GM18873 (cell line): ENCODE measurements around the gene ARFGEF3.
"Not testable (repeated sequence)": the region's sequence is repeated elsewhere in the genome, so short reads cannot be mapped to it uniquely, and the experiment has no call there.

Experiments used
- ATAC-seq: cut with Tn5 transposase; IDR thresholded peaks from one replicate; pipeline ENCODE4 v1.9.1; 2021; ENCODE audit warnings: mild to moderate bottlenecking, moderate library complexity, moderate number of reproducible peaks; ENCODE audit not compliant: unreplicated experiment, low FRiP score

The ARFGEF3 gene

DNA sequence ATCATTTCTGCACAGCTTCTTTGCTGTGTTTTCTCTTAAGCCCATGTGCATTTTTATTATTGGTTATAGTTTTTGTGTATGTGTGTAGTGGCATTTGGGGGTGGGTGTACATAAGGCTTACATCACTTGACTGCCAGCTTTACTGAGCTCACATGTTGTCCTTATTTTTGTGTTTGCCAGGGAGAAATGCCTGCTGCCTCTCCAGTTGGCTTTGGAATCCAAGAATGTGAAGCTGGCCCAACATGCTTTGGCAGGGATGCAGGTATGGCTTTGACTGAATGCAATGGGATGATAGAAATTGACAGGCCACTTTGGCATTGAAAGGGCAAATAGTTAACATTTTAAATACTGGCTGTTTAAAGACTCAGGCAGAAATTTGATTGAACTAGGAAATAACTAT lies 45.1 kb downstream of the ARFGEF3 start:
- no peak for ATAC-seq

DNA sequence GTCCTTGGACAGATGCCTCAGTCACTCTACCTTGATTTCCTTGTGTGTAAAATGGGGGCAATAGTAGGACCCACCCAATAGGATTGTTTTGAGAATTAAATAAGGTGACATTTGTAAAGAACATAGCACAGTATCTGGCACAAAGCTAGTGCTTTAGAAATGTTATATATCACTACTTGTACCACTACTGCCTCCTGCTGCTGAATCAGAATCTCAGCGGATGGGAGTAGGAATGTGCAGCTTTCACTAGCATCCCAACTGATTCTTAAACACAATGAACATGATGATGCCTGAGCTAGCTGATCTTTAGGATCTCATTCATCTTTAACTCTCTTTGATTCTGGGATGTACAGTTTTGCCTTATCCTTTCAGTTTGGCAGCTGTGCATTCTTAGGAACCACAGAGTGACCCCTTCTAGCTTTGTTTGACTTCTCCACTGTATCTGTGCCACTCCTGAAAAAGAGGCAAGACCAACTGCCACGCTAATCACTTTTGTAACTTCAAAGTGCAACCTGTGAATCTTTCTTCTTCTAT lies 49.4 kb downstream of the ARFGEF3 start:
- ATAC-seq = no peak

DNA sequence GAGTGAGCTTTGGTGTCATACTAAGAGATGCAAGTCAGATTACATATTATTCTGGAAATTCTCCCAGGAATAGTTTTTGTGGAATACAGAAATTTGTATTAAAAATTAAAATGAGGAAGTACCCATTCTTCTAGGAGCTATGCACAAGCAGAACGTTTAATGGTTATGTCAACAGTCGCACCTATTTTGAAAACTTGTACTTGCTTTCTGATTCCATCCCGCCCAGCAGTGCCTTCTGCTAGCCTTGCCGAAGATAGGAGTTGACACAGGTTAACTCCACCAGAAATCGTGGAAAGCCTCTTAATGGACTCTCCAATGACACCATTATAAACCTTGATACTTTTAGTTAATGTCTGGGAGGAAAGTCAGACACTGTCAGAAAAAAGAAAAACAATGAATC lies 49.9 kb downstream of the ARFGEF3 start:
- no peak for ATAC-seq

DNA sequence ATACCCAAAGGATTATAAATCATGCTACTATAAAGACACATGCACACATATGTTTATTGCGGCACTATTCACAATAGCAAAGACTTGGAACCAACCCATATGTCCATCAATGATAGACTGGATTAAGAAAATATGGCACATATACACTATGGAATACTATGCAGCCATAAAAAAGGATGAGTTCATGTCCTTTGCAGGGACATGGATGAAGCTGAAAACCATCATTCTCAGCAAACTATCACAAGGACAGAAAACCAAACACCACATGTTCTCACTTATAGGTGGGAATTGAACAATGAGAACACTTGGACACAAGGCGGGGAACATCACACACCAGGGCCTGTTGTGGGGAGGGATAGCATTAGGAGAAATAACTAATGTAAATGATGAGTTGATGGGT lies 50.8 kb downstream of the ARFGEF3 start:
- not testable (repeated sequence) for ATAC-seq

DNA sequence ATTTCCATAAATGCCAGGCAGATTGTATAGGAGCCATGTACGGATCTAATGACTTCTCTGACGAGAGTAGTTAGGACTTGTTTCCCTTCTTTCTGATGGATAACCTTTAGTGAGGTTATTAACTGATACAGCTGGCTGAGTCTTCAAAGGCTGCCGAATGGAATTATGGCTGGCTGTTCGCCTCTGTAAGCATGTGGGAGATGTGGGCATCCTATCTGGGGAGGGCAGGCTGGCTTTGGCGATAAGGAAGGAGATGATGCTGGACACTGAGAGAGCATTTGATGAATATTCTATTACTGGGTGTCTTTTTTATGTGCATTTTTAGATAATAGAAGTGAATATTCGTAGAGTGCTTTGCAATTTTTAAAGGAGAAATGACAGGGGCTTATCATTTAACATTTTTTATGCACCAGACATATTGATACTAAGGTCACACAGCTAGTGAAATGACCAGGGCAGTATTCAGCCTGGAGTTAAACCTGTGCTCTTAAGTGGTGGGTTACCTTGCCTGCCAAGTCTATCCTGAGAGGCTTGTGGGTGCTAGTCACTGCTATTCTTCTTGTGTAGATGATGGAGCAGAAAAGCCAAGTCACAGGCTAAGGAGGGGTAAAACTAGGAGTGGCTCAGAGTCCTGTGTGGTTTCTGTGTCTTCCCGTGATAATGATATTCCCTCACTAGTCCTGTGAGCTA lies 53.5 kb downstream of the ARFGEF3 start:
- no peak for ATAC-seq

DNA sequence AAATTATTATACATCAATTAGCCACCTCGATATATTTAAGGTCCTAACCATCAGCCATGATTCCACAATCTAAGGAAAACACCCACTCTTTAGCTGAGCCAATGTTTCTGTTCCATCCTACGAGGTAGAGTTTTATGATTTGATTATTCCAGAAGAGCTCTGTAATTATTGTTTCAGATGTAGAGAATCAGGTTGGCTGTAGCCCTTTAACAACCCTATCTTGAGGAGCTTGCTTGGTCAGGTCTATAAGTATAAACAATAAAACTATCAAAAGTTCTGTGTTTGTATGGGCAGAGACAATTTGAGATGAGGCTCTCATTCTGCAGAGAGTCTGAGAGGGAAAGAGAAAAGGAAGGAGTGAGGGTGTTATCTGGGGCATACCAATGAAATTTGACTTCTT lies 56.7 kb downstream of the ARFGEF3 start, which contains the start of gene PBOV1:
Gene PBOV1, minus strand, starts transcription at position 43 of the 400 bp plus-strand sequence. CDS start 96 bp downstream, outside the sequence.
- ATAC-seq = no peak

DNA sequence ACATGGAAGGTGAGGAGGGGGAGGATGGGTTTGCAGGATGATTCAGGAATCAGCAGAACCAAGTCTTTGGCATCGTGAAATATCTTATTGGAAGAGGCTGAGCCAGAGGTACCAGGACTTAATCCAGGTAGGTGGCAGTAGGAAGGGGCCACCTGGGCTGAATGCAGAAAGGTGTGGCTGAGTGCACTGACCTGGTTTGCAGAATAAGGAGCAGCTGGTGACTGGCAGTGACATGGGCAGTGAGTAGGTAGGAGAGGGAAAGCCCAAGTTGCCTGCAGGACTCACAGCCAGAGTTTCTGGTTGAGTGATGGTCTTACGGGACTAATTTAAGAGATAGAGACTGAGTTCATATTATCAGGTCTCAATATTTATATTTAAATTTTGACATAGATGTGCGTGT lies 57.7 kb downstream of the ARFGEF3 start:
- no peak for ATAC-seq

DNA sequence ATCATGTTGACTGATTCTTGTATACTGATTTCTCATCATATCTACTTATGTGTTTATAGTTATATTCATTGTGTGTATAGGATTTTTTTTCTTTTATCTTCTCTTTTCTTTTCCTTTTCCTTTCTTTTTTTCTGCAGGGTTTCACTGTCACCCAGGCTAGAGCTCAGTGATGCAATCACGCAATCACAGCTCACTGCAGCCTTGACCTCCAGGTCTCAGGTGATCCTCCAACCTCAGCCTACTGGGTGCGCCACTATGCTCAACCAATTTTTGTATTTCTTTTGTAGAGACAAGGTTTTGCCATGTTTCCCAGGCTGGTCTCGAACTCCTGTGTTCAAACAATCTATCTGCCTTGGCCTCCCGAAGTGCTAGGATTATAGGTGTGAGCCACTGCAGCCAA lies 58.2 kb downstream of the ARFGEF3 start:
- no peak for ATAC-seq

DNA sequence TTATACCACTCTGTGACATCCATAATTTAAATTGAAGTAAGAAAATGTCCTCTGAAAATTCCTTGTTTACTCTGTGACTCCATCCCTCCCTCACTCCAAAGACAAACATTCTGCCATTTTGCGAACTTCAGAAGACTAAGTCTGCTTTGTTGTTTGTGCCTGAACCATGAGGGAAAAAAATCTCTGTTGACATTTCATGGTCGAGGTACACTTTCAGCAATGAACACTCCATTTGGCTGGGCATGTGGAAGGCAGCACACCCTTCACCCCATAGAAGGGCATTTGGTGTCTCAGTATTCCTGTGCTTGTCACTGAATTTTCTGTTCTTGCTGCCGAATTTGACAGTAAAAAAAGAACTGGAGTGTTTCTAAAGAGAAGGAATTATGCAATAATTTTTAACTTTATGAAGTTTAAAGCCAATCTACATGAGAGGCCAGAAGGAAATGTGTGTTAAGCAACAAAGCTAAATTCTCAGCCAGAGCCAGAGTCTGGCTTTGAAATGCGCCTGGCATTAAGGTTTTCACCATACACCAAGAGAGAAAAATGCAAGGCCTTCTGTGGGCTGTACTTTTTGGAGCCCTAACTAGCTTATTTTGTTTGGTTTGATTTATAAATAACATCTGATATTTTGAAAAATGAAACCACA lies 61.3 kb downstream of the ARFGEF3 start:
- ATAC-seq = no peak

DNA sequence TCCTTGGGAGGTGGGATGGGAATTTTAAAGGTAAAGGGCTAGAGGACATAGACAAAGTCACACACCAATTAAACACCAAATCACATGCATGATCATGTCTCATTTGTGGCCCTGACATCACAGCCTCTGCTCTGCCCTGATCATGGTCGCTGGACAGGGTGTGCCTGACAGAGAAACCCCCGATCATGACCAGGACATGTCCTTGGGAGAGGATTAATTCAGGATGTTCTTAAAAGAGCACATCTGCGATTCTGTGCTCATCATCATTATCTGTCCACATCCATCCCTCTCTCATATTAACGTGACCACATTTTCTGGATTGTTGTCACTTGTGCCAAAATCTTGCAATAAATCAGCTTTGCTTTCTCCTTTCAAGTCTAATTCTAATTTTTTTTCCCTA lies 64.2 kb downstream of the ARFGEF3 start:
- ATAC-seq = no peak

DNA sequence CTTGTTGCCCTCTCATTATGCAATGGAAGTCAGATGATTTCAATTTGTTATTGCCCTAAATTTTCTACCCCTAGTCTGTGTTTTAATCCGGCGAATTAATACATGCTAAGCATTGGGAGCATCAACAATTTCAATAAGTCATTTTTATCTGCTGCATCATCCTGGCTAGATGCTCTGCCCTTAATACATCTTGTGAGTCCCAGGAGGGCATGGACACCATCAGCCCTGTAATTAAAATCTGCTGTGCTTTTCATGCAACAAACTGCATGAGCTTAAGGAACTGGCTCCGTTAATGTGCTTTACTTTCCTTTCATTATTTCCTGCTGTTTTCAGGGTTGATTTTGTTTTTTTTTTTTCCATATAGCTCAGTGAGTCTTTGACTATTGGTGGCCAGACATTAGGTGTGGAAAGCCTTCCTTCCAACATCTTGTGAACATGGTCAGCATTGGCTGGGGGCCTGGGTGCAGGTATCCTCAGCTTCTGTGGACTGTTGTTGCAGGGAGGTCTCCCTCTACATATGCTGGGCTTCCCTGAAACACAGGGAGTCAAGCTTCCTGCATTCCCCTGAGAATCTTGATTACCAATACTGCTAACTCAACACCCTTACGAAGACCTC lies 65.1 kb downstream of the ARFGEF3 start:
- no peak for ATAC-seq

DNA sequence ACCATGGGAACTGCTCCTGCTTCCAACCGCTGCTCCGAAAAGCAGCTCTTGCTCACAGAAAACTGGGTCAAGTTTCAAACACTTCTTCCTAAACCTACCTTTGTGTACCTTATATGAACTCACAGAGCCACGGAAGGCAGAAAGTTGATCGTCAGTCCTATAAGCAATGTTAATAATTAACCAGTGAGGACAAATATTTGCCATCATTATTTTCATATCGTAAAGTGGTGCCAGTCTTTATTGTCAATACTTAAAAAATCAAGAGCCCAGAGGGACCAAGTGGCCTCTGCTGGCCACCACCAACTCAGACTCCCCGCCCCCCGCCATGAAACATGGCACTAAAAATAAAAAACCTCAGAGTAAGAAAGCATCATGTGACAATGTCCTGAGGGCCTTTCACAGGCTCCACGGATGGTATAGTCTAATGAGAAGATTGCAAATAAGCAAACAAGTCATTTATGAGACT lies 65.6 kb downstream of the ARFGEF3 start:
- no peak for ATAC-seq

DNA sequence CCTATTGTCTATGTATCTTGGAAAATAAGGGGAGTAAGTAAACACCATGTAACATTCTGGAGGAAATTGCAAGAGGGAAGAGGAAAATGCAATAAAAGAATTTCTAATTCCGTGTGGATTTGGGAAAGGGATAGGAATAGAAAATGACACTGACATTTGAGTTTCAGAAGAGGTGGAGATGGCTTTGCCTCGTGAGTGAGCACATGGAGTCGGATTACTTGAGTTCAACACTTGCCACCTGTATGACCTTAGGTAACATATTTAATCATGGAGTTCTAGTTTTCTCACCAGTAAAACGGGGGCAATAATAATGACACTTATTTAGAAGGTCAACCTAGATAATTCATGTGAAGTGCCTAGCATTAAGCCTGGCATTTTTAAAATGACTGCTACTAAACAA lies 67.3 kb downstream of the ARFGEF3 start:
- ATAC-seq = no peak

DNA sequence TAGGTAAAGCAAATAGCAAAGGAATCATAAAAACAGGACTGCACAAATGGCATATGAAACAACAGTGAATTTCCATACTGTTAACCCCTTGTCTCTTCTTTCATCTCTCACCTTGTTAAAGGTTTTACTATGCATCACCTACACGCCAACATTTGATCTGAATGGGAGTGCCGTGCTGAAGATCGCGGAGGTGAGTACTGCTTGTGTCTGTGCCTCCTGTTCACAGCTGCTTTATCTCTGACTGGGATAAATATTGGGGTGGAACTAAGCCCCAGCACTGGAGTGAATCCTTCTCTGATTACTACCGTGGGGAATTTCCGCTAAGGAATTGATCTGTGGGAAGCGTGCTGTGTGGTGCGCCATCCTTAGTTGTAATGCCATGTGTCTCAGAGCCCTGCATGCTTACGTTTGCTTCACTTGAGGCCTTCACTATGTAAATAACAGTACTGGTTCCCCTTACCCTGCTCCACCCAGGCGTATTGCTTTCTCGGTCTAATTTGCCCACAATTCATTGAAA lies 68.0 kb downstream of the ARFGEF3 start:
- no peak for ATAC-seq

DNA sequence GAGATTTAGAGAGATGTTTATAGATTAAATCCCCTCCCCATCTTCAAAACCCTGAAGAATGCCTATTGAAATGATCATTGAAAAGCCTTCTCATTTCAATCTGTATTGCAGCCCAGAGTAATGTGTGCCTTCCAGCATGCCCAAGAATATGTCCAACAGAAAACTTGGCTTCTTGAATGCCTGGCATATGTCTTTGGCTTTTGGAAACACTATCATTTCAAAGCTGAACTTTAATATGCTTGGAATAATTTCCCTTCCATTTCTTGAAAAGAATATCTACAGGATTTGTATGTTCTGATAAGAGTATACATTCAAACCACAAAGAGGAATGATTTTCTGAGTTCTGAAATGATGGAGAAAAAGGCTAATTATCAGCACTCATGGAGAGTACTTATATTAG lies 68.5 kb downstream of the ARFGEF3 start:
- ATAC-seq = no peak

DNA sequence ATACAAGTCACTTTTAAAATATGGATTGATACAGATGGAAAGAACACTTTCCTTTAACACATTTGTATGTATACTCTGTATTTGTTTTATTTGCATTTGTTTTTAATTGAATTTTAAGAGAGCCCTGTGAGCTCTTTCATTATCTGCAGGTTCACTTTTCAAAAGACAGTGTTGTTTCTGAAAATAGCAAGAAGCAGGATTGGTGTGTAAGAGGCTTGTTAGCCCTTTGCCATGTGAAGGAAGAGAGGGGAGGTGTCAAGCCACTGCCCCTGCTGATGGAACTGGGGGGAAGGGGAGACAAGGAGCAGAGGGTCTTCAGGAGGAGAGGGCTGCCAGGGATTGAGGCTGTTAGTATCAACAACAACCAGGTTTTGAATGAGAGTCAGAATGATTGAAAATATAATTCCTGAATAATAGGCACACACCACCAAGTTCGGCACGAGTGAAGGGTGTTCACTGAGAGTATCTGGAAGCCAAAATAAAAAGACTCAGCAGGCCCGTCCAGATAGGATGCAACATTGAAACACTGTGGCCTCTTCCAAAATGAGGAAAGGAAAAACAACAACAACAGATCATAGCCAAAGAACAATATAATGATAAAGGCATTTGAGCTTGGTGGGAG lies 69.1 kb downstream of the ARFGEF3 start:
- ATAC-seq = no peak

DNA sequence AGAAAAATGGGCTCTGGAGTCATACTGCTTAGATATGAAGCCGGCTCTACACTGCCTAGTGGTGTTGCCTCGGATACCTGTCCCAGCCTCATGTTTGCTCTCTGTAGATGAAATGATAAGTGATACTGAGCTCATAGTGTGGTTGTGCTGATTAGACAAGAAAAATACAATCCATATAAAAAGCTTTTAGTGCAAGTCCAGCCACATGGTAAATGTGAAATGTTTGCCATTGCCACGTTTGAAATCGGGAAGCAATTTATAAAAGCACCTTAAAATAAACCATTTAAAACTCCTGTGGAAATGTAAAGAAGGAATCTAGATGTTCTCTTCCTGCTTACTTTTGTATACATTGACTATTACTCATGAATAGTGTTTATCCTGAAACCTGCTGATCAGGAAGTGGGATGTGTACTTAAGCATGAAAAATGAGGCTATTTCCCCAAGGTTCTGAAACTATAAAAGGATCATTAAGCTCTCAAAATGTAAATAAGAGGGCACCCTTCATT lies 69.7 kb downstream of the ARFGEF3 start:
- ATAC-seq = no peak

DNA sequence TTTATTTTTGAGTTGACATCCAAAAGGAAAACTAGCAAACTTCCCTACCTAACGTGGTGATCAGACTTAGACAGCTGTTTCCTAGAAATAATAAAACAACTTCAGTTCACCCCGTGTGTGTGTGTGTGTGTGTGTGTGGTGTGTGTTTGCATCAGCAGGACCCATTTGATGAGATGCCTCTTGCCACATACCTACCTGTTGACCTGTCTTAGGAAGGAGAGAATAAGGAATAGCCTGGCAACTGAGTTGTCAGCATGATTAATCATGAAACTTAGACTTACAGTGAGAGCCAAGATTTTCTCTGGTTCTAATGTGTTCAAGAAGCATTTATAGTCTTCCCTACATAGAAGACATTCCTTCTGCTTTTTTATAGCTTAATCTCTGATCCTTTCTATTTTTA lies 72.6 kb downstream of the ARFGEF3 start:
- ATAC-seq = no peak

DNA sequence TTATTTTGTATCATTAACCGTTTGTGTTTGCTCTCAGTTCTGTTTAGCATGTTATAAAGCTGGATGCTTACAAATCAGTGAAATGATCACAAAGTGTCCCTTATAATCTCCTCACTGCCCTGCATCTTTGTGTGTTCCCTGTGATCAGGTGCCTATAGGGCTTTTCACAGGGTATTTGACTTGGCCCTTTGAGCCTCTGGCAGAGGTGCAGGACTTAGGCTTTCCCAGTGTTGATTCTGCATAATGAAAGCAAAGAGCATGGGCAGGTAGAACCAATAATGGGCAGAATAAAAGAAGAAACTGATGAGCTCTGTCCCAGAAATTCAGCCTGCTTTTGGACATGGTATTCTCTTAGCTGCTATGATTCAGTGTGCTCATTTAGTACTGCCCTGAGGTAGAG lies 73.5 kb downstream of the ARFGEF3 start:
- ATAC-seq = no peak

DNA sequence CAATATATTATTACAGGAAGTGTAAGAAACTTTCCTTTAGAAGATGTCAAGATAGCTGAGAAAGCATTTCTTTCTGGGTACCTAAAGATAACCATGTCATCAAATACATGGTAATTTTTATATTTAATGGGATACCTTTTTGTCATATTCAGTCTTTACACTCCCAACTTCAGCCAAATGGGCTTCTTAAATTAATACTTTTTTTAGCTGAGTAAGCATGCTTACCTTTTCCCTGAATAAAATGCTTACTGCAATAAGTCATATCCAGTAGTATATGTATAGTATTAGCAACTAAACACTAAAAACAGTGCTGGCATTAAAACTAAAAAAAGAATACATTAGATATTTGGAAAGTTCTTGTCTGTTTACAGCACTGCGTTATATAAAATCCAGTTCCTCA lies 74.0 kb downstream of the ARFGEF3 start:
- ATAC-seq = no peak

DNA sequence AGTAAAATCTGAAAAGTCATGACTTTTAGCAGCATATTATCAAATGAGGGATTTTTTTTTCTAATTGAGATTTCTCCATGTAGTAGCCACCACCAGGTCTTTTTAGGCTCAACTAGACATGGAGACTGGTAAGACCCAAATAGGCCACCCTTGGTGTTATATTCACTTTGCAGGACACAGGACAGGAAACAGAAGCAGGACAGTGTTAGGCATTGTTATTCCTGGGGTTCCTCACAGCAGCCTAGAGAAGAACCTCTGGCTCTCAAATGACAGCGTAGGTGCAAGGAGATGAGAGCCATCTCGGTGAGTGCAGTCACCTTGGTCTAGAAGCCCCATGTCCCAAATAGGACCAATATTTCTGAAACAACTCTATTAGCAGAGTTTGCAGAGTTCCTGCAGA lies 75.7 kb downstream of the ARFGEF3 start:
- no peak for ATAC-seq
